HG02981 (cell line): ENCODE measurements around the gene MAG.

Source experiments
- ATAC-seq: cut with Tn5 transposase; IDR thresholded peaks from one replicate; pipeline ENCODE4 v1.9.1; 2021; ENCODE audit warnings: mild to moderate bottlenecking, moderate library complexity; ENCODE audit not compliant: unreplicated experiment

The MAG gene

GRCh38 chr19:35340431-35340830 lies 48.5 kb downstream of the MAG start:
- ATAC-seq: no peak

- ATAC-seq: no peak
Observed at GRCh38 chr19:35341006-35341405, 49.0 kb downstream of the MAG start.

- no peak for ATAC-seq
Observed at GRCh38 chr19:35341565-35342225, 49.7 kb downstream of the MAG start.

- ATAC-seq: no peak
Observed at GRCh38 chr19:35342430-35342829, 50.5 kb downstream of the MAG start.

GRCh38 chr19:35344511-35345031 lies 52.6 kb downstream of the MAG start:
- no peak for ATAC-seq

- ATAC-seq: no peak
Observed at GRCh38 chr19:35345671-35346111, 53.7 kb downstream of the MAG start.

GRCh38 chr19:35346193-35347052 lies 54.5 kb downstream of the MAG start:
- no peak for ATAC-seq

- ATAC-seq: peak; percentile 42
Observed at GRCh38 chr19:35347171-35347929, 55.4 kb downstream of the MAG start, which contains the start of gene FFAR1. Gene FFAR1, plus strand, starts transcription at chr19:35347902. Its CDS starts 3,650 bp downstream, at chr19:35351552.

GRCh38 chr19:35347930-35348298 lies 56.0 kb downstream of the MAG start:
- ATAC-seq: no peak

- no peak for ATAC-seq
Observed at GRCh38 chr19:35348911-35349611, 57.1 kb downstream of the MAG start.

- no peak for ATAC-seq
Observed at GRCh38 chr19:35349614-35350521, 57.9 kb downstream of the MAG start.

GRCh38 chr19:35350591-35350990 lies 58.6 kb downstream of the MAG start:
- ATAC-seq: no peak

GRCh38 chr19:35351411-35352176 lies 59.6 kb downstream of the MAG start:
- no peak for ATAC-seq

GRCh38 chr19:35352177-35352447 lies 60.2 kb downstream of the MAG start:
- no peak for ATAC-seq

- ATAC-seq: no peak
Observed at GRCh38 chr19:35352448-35353304, 60.7 kb downstream of the MAG start.

GRCh38 chr19:35353635-35354034 lies 61.7 kb downstream of the MAG start:
- no peak for ATAC-seq

- no peak for ATAC-seq
Observed at GRCh38 chr19:35354898-35355297, 62.9 kb downstream of the MAG start.

- no peak for ATAC-seq
Observed at GRCh38 chr19:35355791-35356460, 64.0 kb downstream of the MAG start.
